HG03571 (cell line): Measurements from ENCODE around the gene CCDC24.

Experiments
- ATAC-seq: cut with Tn5 transposase; IDR thresholded peaks from one replicate; pipeline ENCODE4 v1.9.1; 2021; ENCODE audit not compliant: unreplicated experiment

The CCDC24 gene

DNA sequence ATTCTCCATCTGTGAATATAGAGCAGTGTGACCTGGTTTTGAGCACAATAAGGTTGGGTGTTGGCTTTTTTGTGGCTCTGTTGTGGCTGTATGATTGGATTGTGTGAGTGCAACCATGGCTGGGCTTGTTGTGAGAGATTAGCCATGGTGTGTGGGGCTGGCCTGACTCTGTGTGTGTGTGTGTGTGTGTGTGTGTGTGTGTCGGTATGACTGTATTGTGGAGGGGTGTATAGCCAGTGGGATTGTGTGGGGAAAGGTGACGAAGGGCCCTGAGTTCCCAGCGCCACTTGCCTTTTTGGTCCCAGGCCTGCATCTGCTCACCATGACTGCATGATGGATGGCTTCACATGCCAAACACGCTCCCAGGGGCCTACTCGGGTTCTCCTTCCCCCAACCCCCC is 45.8 kb downstream of the CCDC24 start:
- ATAC-seq: no peak

- ATAC-seq: no peak
These were observed 47.7 kb downstream of the CCDC24 start for GRCh38 chr1:44038876-44039657.

- no peak for ATAC-seq
These were observed 49.0 kb downstream of the CCDC24 start for GRCh38 chr1:44040418-44040817.

GRCh38 chr1:44040846-44041245 is 49.4 kb downstream of the CCDC24 start:
- no peak for ATAC-seq

GRCh38 chr1:44043176-44044070 is 52.0 kb downstream of the CCDC24 start:
- no peak for ATAC-seq

DNA sequence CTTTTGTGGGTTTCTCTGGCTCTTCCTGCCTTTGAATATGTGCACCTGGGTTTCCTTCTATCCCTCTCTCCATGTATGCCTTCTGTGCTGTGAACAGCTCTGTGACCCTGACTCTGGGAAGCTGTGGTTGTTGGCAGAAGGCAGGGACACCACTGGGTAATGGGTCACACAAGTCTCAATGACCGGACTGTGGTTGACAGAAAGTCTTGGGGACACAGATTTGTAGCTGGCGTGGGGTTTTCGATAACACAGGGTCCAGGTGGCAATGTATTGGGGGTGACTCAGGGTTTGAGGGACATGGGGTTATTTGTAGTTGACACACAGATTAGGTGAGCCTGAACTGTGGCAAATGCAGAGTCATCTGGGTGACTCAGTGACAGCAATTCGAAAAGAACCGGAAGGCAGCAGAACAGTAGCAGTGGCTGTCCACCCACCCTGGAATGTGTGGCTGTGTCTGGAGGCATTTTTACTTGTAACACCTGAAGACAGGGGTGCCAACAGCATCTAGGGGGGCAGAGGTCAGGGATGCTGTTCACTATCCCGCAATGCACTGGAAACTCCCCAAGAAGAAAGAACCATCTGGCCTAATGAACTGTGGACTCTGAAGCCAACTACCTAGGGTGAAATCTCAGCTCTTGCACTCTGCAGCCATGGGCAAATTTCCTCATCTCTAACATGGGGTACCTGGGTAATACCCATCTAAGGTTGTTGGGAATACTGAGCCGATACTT is 52.8 kb downstream of the CCDC24 start:
- no peak for ATAC-seq

DNA sequence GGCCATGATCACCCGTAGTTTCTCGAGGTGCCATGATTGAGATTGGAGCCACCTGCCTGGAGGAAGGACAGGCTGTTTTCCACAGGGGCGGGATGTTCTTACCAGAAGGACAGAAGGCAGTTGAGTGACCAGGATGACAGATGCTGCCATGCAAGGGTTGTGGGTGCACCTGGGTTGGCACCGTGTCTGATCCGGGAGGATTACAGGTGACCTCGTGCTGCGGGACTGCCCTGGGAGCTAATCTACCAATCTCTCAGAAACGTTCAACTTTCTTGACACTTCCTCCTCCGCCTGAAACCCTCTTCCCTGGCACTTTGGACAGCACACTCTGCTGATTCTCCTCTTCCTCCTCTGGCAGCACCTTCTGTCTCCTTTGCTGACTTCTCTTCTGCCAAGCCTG is 53.7 kb downstream of the CCDC24 start:
- ATAC-seq: no peak
